ENCODE results near the gene EMSY.

EMSY gene

DNA sequence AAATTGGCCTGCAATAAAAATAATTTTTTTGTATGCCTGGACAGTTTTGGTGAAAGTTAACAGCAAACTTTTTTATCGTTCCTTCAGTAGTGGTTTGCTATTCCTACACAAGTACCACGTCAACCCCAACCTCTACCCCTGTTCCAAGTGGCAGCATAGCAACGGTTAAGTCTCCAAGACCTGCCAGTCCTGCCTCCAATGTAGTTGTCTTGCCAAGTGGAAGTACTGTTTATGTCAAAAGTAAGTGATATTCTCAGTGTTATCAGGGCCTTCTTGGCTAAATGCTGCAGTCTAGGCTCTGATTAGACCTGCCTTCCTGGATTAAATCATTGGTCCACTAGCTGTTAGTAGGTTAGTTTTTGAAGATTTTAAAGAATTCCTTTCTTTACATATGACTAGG, 15.0 kb downstream of the EMSY start:
- FAIRE-seq = no peak

DNA sequence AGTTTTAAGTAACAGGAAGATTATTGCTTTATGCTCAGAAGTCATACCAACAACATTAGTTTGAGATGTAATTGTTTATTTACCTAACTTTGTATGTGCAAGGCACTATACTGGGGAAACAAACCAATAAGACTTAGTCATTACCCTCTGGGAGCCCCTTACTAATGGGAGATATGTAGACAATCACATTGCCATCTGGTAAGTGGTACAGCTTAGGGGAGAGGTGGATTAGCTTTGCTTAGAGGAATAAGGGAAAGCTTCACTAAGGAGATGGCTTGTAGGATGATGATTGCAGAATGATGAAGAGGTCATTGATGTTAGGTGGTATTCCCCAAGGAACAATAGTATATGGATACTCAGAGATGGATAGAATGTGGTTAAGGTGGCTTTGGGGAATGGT, 17.5 kb downstream of the EMSY start:
- FAIRE-seq = no peak

DNA sequence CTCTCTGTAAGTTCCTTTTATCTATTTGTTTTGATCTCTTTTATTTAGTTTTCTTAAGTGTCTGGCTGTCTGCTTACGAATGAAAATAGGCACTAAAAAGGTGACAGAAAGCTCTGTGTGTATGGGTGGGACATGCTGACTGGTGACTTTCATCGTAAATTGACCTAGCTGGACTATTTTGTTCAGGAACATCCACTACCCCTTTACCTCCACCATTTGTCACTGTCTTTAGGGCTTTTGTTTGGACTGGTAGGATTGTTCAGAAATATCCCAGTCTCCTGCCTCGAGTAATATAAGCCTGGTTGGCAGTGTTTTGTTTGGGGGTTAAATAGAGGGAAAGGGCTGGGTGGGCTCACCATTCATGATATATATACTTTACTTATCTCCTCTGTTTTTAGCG, 20.9 kb downstream of the EMSY start:
- no peak for FAIRE-seq

GRCh38 chr11:76466666-76467065, 21.8 kb downstream of the EMSY start:
- no peak for FAIRE-seq

- FAIRE-seq = no peak
These were observed 24.3 kb downstream of the EMSY start for GRCh38 chr11:76469141-76469540.

DNA sequence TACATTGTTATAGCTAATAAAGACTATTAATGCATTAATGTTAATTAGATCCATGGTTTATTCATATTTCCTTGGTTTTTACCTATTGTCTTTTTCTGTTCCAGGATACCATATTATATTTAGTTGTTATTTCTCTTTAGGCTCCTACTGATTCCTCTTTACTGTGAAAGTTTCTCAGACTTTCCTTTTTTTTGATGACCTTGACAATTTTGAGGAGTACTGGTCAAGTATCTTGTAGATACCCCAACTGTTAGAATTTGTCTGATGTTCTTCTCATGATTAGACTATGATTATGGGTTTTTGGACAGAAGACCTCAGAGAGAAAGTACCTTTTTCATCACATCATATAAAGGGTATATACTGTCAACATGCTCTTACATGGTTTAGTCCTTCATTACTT, 26.6 kb downstream of the EMSY start:
- FAIRE-seq = no peak

- no peak for FAIRE-seq
These were observed 35.4 kb downstream of the EMSY start for GRCh38 chr11:76480241-76480640.

- no peak for FAIRE-seq
These were observed 46.8 kb downstream of the EMSY start for GRCh38 chr11:76491644-76492043.

- FAIRE-seq = no peak
These were observed 48.2 kb downstream of the EMSY start for GRCh38 chr11:76493040-76493439.

- no peak for FAIRE-seq
These were observed 49.1 kb downstream of the EMSY start for GRCh38 chr11:76493626-76494539.

DNA sequence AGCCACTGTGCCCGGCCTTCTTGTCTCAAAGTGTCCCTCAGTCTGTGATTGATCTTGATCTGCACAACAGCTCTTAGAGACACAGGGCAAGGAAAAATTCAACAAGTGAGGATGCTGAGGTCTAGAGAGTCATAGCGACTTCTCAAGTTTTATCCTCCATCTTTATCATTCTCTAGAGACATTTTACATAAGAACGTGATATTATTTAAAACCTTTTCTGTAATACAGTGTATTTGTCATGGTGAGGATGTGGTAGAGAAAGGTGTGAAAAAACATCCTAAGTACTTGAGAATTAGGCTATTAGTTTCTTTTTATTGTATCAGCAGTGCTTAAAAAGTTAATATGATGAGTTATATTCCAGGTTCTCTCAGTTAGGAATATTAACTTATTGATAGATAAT, 50.2 kb downstream of the EMSY start:
- no peak for FAIRE-seq

DNA sequence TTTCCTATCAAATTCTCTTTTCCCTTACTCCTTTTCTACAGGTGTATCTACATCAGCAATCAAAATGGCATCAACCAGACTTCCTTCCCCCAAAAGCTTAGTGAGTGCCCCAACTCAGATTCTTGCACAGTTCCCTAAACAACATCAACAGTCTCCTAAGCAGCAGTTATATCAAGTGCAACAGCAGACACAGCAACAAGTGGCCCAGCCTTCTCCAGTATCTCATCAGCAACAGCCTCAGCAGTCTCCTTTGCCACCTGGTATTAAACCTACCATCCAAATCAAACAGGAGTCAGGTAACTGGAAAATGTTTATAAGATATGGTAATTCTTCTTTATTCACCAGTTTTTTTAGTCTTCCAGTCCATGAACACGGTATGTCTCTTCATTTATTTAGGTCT, 51.4 kb downstream of the EMSY start:
- FAIRE-seq = no peak

GRCh38 chr11:76501526-76502202, 56.8 kb downstream of the EMSY start:
- FAIRE-seq = no peak

DNA sequence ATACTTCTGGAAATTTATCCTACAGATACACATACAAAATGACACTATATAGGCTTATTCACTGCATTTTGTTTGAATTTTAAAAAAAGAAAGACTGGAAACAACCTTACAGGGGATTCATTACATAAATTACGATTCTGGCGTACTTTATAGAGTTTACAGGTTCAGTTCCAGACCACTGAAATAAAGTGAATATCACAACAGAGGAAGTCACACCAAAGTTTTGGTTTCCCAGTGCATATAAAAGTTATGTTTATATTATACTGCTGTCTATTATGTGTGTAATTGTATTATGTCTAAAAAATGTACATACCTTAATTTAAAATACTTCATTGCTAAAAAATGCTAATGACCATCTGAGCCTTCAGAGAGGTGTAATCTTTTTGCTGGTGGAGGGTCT, 62.0 kb downstream of the EMSY start:
- FAIRE-seq = no peak

GRCh38 chr11:76510060-76511047, 65.5 kb downstream of the EMSY start:
- no peak for FAIRE-seq

DNA sequence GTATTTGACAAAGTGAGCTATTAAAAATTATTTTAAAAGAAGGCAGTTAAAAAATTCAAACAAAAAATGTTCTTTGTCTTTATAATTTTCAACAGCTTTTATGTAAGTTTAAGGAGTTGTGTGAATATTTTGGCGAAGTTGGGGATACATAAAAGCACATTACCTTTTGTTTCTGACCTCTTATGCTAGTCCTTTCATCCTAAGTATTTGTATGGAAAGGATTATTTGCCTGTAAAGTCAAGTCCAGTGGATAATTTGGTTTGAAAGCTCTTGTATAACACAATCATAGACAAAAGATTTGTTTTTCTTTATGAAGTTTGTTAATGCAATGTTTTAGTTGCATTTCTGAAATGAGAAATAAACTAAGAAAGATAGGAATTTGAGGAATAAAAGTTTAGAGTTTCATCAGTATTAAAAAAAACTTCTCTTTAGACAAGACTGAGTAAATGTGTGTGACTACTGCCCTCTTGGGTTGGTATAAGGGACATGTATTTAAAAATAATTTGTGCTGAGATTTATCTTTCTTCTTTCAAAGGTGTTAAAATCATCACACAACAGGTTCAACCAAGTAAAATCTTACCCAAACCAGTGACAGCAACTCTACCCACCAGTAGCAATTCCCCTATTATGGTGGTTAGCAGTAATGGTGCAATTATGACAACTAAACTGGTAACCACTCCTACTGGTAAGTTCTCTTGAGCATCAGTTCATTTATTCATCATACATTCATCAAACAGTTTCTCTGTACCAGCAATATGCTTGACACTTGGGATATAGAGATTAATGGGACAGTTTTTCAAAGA, 68.2 kb downstream of the EMSY start:
- FAIRE-seq = peak; percentile 83

DNA sequence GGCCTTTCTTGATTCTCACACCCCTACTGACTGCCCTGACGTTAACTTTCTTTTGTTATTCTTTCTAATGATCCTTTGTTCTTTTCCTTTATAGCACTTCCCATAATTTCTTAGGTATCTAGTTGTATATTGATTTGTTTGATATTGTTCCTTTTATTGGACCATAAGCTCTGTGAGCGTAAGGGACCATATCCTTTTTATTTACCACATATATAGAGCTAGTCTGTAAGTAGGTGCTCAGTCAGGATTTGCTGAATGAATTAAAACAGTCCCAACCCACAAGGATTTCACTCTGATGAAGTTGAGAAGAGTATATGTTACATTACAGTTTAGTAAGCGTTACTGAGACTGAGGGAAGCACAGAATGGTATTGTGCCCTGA, 68.8 kb downstream of the EMSY start:
- no peak for FAIRE-seq

- FAIRE-seq = no peak
These were observed 70.7 kb downstream of the EMSY start for GRCh38 chr11:76515494-76515893.

GRCh38 chr11:76523147-76523546, 78.3 kb downstream of the EMSY start:
- FAIRE-seq = no peak

- FAIRE-seq = no peak
These were observed 79.1 kb downstream of the EMSY start for GRCh38 chr11:76523786-76524436.

DNA sequence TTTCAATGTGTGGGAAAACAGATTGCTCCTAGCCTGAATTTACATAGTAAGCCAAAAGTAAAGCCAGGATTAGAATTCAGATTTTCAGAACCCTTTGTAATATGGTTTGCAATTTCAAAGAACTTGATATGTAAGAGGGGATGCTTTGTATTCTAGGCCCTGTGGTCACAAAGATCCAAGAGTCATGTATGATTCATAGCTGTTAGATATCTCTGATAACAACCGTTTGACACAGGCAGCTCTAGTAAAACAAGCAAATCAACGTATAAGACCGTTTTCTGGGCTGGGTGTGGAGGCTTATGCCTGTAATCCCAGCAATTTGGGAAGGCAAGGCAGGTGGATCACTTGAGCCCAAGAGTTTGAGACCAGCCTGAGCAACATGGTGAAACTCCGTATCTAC, 79.6 kb downstream of the EMSY start:
- no peak for FAIRE-seq

- FAIRE-seq = no peak
These were observed 80.1 kb downstream of the EMSY start for GRCh38 chr11:76524919-76525318.
